GM21717 (cell line): ENCODE data around the gene IL6.
"Not testable (repeated sequence)": the region's sequence is repeated elsewhere in the genome, so short reads cannot be mapped to it uniquely, and the experiment has no call there.

Experiments used
- ATAC-seq: cut with Tn5 transposase; IDR thresholded peaks from one replicate; pipeline ENCODE4 v1.9.1; 2021; ENCODE audit warnings: mild to moderate bottlenecking, moderate library complexity; ENCODE audit not compliant: unreplicated experiment

Gene IL6

DNA sequence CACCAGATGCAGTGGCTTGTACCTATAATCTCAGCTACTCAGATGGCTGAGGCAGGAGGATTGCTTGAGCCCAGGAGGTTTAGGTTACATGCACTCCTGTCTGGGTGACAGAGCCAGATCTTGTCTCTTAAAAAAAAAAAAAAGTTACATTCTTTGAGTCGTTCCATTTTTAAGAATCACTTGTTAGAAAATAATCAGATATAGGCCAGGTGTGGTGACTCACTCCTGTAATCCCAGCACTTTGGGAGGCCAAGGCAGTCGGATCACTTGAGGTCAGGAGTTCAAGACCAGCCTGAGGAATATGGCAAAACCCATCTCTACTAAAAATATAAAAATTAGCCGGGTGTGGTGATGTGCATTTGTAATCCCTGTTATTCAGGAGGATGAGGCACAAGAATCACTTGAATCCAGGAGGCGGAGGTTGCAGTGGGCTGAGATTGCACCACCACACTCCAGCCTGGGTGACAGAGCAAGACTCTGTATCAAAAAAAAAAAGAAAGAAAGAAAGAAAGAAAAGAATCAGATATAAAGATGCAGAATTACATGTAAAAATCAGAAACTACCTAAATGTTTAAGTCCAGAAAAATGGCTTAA, 52.8 kb downstream of the IL6 start:
- ATAC-seq, result not testable (repeated sequence)

DNA sequence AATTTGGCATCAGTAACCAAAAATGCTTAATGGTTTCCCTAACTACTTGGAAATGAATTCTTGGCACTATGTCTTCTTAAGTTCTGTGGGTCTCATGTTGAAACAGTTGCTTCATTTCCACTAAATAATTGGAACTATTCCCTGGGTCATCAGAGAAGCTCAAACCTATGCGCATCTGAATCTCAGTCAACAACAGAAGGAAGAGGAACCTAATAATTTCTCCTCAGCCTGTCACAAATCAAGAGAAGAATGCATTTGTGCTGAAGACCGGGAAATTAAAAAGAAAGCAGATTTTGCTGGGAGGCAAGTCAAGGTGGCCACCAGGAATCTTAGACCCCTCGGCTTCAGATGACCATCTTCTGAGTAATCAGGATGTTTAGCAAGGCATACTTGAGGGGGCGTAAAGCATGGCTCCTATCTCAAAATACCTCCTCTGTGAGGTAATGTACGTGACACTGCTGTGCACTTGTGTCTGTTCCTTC, 54.3 kb downstream of the IL6 start:
- no peak for ATAC-seq
